Measurements from ENCODE around the gene ZNF212. TPM values are rescaled to one million over a fixed set of nuclear protein-coding genes. Genes with fewer than 3 reads are reported as not detected.

Gene ZNF212
- total RNA-seq, 1 donor from 2014 or later = 4.9 TPM

DNA sequence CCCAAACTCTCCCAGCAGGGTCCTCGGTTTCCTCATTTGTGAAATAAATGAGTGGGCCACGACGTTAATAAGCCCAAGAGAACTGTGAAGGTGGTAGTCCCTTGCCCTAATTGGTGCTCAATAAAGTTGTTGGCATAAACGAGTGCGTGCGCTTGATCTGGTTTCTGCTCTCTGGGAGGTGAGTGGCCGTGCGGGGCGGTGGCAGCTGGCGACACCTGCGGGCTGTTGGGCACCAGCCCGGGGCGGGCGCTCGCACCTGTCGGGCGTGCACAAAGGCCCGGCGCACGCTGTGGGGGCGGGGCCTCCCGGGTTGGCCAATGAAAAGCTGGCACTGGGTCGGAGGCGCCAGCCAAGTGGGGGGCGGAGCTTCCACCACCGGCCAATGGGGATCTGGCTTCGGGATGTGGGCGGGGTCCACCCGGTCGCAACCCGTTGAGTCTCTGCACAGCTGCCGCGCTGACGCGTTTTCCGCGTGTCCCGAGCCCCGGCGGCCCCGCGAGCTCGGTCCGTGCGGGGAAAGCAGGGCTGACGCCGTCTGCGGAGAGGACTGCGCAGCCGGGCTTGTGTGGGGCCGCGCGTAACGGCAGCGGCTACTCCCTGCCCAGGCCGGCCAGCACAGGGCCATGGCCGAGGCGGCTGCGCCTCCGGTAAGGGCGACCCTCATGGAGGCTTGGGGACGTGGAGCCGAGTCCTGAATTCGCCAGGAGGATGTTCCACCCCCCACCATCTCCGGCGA, 45.6 kb downstream of the ZNF212 start:
- peak; percentile 58 for DNase-seq (ENCODE audit: low read depth, low spot score)

DNA sequence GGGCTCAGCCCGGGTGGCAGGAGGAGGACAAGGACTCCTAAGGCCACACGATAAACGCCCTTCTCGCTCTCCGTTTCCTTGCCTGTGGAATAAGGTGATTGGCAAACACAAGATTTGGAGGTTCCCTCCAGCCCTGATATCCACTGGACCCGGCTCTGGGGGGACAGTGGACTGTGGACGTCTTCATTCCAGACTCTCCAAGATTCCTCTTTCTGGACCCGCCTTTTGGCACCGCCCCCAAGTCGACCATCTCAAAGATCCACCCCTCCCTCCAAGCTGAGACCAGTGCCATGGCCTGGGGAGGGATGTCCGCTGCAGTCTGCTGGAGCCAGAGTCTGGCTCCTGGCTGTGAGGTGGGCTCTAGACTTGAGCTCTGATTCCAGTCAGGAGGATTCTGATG, 46.2 kb downstream of the ZNF212 start:
- DNase-seq (ENCODE audit: low read depth, low spot score) = no peak

DNA sequence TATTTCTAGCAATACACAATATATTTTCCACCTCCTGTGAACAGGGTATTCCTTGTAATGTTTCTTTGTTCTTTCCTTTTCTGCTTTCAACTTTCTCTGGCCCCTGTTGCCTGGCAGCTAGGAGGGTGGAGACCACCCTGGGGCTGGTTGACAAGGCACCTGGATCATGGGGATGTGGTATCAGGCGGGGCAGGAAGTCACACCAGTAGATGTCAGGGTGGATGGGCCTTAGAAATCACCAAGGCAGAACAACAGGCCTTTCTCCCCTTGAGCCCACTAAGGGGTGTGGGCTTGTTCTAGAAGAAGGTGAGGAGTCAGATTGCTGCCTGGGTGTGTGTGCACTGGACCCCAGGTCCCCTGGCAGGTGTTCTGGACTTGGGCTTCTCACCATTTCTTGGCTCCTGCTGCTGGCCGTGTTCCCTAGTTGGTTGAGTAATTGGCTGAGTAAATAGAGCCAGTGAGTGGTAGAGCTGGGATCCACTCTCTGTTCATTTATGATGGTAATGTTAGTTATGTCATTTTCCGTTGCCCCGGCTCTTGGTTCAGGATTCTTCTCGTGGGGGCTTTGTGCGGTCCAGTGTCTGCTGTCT, 47.5 kb downstream of the ZNF212 start:
- no peak for DNase-seq (ENCODE audit: low read depth, low spot score)

DNA sequence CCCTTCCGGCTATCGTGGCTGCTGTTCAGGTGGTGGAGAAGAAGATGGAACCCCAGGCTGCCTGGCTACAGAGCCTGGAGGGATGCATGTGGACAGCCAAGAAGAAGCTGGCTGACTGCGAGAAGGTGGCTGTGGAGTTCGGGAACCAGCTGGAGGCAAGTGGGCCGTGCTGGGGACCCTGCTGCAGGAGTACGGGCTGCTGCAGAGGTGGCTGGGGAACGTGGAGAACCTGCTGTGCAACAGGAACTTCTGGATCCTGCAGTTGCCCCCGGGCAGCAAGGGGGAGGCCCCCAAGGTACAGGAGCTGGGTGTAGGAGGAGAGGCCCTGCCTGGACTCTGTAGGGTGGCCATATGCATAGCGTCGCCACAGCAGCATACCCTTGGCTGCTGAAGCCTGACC, 48.2 kb downstream of the ZNF212 start:
- no peak for DNase-seq (ENCODE audit: low read depth, low spot score)

DNA sequence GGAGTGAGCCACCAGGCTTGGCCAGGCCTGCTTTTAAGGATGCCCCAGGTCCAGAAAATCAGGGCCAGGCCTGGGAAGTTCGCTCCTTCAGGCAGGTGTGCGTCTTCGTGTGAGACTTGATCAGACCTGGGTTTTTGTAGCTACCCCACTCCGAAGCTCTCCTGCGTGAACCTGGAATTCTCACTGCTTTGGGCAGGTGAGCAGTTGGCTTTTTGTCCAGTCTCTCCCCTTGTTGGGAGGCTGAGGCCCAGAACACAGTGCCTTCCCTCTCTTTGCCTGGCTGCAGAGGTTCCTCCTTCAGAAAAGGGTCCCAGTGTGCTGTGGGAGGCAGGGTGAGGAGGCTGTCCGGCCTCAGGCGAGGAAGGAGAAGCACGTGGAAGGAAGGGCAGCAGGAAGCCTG, 49.8 kb downstream of the ZNF212 start:
- no peak for DNase-seq (ENCODE audit: low read depth, low spot score)

DNA sequence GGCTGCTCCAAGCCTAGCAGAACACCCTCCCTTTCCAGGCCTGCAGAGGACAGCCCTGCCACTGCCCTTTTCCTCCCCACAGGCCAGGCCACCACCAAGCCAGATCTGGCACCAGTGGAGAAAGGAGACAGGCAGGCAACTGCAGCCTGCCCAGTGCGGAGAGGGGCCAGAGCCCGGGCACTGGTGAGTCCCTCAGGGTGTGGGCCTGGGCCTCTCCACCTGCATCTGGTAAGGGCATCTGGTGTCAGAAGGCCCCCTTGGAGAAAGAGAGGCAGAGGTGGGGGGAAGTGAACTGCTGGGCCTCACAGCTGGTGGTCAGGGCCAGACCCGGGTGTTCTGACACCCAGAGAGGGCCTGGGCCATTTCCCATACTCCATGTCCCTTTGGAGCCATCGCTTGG, 50.4 kb downstream of the ZNF212 start:
- no peak for DNase-seq (ENCODE audit: low read depth, low spot score)

DNA sequence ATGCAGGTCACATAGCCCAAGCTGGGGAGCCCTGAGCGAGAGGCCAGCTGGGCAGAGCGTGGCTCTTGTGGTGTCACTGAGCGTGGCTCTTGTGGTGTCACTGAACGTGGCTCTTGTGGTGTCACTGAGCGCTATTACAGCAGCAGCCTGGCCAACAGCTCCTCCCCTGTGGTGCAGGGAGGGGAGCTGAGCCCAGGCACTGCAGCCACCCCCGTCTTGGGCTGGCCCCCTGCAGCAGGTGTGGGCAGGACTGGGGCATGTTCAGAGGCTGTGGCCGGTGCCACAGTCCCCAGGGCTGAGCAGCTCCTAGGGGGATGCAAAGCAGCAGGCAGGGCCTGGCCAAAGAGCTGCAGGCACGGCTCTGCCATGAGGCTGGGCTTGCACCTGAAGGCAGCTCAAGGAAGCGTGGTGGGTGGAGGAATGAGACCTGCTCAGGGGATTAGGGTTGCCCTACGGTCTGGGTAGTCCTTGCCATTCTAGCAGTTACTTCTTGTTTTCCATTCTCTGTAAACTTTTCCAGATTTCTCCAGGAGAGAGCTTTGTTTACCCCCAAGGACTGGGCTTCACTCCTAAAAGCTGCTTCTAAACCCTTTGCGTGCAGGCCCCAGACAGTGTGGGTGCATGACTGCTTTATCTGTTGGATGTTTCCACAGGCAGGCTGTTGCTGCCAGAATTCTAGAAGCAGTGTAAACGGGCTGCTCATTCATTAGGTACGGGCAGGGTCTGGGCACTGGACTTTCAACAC, 51.8 kb downstream of the ZNF212 start:
- DNase-seq (ENCODE audit: low read depth, low spot score) = no peak

DNA sequence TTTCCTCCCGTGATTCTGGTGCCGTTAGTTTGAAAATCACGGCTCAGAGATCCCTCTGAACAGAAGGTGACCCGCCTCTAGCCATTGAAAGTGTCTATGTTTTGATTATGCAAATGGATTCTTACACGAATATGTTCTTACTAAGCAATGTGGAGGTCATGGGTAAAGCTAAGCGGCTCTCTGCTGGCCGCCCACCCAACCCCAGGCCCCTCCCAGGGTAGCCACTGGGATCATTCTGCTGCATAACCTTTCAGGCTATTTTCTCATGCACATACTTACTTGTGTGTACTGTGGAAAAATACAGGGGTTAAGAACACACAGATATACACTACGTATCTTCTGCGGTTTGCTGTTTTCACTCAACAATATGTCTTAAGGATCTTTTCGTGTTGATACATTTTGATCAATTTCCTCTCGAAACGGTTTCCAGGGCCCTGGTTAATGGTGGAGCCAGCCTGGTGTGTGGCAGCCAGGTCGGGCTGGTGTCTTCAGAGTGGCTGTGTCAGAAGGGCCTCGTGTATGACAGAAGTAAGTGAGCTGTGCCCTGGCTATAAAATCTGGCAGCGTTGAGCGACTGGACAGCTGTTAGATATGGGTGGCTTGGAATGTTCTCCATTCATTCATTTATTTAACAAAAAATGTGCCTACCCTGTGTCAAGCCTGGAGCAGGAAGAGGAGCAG, 52.5 kb downstream of the ZNF212 start:
- DNase-seq (ENCODE audit: low read depth, low spot score) = no peak

DNA sequence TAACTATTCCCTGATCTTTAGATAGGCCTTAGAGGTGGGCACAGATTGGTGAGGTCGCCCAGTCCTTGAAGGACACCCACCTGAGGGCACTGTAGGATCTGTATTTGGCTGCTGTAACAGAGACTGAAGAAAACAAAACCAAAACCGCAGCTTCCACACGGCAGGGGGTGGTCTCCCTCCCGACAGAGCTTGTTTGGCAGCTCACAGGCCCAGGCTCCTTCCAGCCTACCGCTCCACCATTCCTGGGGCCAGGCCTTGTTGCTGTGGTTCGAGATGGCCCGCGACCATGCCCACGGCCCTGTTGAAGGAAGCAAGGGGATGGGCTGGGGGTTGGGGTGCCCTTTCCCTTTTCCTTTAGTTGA, 53.0 kb downstream of the ZNF212 start:
- DNase-seq (ENCODE audit: low read depth, low spot score) = no peak

DNA sequence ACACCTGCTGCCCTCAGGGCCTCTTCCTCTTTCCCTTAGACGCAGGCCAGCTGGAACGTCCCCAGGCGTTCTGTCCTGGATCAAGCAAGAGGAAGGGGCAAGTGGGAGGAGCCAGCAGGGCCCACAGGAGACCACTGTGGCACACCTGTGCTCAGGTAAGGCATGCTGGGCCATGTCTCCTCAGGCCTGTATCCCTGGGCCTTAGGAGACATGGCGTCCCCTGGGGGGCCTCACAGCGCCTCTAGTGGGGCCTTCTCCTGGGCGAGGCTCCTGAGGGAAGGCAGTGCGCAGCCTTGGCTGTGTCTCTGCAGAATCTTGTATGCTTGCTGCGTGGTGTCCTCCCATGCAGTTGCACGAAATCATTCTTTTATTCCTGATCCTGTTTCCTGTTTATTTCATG, 53.9 kb downstream of the ZNF212 start:
- DNase-seq (ENCODE audit: low read depth, low spot score) = no peak

DNA sequence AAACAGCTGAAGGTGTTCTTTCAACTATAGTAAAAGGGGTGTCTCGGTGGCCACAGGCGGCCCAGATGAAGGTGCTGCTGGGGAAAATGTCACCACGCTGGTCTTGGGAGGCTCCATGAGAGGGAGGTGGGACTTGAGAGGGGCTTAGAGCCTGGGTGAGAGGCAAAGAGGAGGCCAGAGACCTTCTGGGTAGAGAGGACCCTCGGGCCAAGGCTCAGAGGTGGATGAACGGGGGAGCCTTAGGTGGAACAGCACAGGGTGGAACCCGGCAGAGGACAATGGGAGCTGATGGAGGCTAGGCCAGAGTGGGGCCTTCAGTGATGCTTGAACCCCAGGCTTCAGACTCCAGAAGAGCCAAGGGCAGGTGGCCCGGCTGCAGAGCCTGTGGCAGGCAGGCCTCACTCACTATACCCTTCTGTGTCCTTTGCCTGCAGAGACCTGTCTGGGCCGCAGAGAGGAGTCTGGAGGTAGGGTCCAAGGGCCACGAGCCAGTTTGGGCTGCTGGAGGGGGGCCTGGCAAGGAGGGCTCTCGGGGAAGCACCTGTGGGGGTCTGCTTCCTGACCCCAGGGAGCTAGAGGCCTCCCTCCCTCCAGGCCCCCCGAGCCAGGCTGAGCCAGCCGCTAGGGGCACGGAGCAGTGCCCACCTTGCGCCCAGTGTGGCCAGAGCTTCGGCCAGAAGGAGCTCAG, 54.6 kb downstream of the ZNF212 start:
- DNase-seq (ENCODE audit: low read depth, low spot score) = no peak

DNA sequence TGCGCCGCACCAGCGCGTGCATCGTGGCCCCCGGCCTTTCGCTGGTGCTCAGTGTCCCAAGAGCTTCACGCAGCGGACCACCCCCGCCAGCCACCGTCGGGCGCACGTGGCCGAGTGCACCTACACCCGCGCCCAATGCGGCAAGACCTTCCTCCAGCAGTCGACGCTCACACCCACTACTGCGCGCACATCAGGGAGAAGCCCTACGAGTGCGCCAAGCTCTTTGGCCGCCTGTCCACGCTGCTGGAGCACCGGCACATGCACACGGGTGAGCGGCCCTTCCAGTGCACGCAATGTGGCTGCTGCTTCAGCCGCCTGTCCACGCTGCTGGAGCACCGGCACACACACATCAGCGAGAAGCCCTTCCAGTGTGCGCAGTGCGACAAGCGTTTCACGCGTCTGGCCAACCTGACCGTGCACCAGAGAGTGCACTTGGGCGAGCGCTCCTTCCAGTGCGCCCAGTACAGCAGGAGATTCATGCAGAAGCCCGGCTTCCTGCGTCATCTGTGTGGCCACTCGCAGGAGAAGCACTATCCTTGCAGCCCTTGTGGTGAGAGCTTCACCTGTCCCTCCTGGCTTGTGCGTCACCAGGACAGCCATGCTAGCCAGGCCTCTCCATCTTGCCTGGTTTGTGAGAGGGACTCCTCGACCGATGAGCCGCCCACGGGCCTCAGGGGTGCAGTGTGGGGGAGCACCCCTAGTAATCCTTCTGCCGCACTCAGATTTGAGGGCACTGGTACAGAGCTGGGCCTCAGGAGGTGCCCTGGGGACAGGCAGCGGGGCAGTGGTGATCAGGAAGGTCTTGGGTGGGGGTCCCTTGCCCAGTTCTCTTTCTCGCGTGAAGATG, 55.4 kb downstream of the ZNF212 start:
- no peak for DNase-seq (ENCODE audit: low read depth, low spot score)

DNA sequence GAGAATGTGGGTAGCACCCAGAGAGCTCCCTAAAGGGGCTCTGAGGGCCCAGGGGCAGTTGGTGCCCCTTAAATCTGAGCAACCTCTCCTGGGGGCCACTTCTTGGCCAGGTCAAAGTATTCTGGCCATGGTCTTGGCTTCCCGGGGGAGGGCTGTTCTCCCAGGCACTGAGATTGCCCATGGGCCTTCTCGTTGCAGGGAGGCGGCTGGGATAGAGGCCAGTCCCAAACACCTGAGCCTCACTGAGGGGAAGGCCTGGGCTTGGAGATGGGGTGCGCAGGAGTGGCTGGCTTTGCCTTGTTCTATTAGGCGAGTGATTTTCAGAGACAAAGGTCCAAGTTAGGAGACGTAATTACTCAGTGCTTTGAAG, 56.0 kb downstream of the ZNF212 start:
- DNase-seq (ENCODE audit: low read depth, low spot score) = no peak

DNA sequence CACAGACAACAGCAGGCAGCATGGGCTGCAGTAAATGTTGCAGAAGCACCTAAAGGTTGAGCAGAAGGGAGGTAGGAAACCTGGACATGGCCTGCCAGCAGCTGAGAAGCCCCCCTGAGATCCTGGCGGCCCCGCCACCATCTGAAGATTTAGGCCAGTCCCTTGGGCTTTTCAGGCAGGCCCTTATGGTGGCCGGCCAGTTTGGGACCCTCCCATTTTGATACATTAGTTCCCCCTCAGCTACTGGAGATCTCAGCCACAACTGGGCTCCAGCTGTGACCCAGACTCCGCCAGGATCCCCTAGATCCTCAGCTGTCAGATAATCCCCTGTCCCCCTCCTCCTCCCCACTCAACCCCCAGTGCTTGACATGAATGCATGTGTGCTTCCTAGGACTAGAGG, 56.9 kb downstream of the ZNF212 start:
- DNase-seq (ENCODE audit: low read depth, low spot score) = no peak

DNA sequence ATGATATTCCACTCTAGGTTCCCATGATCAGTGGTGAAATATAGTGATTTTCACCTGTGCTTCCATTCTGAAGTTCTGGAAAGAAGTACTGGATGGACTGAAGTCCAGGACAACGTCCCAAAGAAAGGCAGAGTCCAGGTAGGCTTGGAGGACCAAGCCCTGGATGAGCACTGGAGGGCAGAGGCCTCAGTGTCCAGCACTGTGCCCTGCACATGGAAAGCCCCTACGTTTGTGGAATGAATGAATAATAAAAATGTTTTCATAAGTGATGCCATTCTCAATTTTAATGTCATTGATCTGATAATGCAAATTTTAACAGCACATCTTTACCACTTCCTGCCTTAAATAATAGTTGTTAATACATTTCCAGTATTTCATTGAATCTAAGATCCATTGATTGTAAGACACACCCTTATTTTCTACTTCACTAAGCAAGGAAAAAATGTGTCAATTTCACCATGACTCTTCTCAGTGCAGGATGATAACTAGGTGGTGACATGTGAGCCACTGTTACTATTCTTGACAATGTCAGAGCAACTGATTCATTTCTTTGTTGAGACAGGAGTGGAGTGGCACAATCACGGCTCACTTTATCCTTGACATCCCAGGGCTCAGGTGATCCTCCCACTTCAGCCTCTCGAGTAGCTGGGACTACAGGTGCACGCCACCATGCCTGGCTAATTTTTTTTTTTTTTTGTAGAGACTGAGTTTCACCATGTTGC, 57.7 kb downstream of the ZNF212 start:
- DNase-seq (ENCODE audit: low read depth, low spot score) = no peak

DNA sequence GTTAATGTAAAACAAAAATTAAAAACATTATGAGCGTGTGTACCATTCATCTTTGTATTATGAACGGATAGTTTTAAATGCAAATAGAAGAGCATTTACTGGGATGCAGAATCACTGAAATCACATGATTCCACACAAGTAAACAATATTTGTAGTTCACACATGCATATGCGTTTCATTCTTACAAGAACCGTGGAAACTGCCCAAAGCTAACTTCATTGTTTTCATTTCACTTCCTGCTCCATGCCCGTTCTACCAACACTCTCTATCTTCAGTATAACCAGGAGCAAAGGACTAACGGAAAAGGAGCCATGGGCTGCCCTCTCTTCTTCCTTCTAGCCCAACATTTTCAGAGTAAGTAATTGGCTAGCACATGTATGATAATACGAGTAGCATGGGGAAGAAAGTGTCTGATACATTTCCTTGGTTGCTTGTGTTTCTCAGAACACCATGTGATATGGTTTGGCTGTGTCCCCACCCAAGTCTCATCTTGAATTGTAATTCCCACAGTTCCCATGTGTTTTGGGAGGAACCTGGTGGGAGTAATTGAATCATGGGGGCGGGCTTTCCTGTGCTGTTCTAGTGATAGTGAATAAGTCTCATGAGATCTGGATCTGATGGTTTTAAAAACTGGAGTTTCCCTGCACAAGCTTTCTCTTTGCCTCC, 61.3 kb downstream of the ZNF212 start:
- DNase-seq (ENCODE audit: low read depth, low spot score) = no peak

DNA sequence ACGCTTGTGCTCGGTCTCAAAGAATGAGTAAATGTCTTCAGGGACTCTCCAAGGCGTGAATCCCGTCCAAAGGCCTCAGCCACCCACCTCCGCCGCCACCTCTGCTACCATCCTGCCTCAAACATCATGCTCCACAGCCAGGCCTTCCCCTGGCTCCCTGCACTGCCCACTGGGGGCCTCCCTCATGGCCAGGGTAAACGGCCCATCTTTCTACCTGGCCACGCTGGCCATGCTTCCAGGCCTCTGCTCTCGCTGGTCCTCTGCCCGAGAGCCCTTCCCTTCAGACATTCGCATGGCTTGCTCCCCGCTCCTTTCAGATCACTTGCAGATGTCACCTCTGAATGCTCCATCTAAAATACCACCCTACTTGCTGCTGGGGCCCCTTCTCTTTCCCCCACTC, 62.8 kb downstream of the ZNF212 start:
- DNase-seq (ENCODE audit: low read depth, low spot score) = no peak

DNA sequence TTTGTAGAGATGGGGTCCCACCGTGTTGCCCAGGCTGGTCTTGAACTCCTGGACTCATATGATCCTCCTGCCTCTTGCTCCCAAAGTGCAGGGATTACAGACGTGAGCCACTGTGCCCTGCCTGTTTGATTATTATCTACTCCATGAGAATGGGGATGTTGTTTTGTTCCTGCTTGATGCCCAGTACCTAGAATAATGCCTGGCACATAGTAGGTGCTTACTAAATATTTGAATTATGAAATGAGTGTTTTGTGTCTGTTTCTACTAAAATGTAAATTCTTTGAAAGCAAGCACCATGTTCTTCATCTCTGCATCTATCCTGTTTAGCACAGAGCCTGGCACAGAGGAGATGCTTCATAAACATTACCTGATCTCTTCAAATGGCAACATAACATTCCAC, 63.4 kb downstream of the ZNF212 start:
- DNase-seq (ENCODE audit: low read depth, low spot score) = no peak

DNA sequence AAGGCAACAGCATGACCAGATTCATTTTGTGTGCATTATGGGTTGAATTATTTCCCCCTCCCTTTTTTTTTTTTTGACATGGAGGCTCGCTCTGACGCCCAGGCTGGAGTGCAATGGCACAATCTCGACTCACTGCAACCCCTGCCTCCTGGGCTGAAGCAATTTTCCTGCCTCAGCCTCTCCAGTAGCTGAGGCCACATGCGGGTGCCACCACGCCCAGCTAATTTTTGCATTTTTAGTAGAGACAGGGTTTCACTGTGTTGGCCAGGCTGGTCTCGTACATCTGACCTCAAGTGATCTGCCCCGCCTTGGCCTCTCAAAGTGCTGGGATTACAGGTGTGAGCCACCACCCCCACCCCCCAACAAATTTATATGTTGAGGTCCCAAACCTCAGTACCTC, 64.6 kb downstream of the ZNF212 start:
- no peak for DNase-seq (ENCODE audit: low read depth, low spot score)

Data from pulmonary artery endothelial cell (primary cell).